ENCODE results near the gene CORO2B.
A peak's percentile ranks its signal among the peaks of the same experiment; 100 is the strongest.

Gene CORO2B

DNA sequence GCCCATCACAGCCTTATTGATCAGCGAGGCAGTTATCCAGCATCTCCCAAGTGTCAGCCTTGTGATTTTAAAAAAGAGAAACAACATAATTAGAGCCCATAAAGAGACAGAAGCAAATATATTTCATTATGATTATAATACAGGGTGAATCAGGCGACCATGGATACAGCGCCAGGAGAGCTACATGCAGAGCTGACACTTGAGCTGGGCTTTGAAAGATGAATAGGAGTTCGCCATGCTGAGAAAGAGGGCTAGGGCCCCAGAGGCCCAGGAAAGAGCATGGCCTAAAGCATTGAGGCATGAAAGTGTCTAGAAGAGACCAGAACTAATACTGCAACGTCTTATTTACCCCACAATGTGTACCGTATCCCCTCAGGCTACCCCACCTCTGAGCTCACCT, 4.2 kb upstream of the CORO2B start:
- DNase-seq: no peak

DNA sequence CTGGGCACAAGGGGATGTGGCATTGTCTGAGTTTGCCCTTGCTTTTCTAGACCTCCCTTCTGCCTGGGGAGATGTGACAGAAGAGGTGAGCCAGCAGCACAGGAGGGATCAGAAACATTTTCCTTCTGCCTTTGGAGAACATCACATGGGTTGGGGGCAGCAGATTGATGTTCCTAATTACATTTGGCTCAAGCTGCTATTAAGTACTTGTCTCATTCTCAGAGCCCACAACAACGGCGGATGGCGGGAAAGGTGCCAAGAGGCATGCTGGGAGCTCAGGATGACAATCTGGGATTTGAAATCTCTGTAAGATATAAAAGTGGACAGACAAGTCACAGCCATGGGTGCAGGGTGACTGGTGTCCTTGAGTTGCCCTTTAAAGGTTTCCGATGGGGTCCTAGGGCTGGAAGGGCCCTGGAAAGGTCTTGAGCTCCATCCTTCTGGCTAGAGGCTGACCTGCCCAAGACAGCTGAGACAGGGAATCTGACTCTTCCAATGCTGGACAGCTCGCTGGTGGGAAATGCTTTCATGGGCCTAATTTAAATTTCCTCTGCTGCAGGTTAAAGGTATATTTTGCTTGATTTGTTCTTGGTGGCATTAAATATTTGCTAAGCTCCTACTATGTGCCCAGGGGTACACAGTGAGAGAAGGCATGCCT, 2.4 kb upstream of the CORO2B start:
- no peak for DNase-seq

DNA sequence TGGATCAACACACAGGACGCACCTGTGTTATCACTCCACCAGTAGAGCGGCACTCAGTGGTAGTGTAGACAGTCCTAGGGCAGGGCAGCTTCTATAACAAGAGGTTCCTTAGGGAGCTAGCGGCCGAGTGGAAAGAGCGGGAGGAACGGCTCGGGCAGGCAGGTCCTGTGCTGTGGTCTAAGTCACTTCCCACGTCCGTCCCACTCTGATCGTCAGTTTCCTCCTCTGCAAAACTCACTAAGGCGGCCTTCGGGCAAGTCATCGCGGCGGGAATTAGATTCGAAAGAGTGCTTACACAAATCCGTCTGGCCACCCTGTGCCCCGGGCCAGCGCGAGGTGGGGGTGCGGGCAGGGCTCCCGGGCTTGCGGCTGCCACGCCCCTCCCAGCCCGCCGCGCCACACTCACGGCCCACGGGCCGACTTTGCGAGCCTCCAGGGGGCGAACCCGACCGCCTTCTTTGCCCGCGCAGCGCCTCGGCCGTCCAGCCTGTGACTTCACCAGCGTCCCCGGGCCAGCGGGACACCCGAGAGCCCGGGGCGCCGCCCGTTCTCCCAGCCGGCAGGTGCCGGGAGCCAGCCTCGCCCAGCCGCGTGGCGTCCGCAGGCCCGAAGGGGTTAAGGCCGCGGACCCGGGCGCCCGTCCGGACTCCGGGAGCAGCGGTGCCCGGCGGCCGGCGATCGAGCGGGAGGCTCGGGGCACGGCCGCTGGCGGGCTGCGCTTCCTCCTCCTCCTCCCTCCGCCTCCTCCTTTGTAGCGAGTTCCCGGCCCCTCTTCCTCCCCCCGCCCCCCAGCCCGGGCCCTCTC, 416 bp upstream of the CORO2B start:
- peak; percentile 26 for DNase-seq

DNA sequence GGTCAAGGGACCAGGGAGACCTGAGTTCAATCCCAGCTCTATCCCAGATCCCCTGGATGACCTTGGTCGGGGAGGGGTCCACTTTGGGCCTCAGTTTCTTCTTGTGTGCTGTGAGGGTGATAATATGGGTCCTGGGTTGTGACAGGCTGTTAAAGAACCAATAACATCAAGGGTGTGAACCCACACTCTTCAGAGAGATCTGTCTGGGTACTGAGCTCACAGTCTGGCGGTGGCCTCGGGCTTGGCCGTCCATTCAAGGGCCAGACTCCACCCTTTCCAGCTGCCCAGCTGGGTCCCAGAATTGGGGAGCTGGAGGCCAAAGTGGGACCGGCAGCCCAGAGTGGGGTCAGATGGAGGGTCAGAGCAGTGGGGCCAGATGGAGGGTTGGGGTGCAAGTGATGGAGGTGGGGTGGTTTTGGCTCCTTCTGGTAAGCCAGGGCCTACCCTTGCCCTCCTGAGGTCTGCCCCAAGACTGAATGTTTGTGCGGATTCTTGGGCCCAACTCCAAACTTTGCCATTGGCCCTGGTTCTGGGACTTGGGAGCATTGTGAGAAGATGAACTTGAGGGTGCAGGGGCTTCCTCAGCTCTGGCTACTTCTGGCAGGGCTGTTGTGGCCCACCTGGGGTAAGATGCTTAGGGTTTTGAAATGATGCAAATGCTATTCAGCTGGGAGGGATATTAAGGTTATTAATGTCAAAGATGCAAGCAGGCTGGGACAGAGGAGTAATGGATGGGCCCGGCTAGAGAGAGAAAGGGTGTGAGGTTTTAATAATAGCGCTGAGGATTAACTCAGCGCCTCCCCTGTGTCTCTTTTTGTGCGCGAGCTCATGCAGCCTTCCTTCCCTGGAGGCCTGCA, 1.5 kb downstream of the CORO2B start:
- no peak for DNase-seq

DNA sequence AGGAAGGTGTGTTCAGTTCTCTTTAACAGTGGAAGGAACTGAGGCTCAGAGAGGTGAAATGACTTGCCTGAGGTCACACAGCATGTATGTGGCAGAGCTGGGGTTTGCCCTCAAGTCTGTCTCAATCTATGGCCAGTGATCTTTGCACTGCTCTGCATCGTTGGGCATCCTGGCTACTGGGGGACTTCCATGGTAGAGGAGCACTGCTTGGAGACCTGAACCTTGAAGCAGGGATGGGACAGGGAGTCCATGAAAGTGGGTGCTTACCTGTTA, 2.0 kb downstream of the CORO2B start:
- DNase-seq: no peak

DNA sequence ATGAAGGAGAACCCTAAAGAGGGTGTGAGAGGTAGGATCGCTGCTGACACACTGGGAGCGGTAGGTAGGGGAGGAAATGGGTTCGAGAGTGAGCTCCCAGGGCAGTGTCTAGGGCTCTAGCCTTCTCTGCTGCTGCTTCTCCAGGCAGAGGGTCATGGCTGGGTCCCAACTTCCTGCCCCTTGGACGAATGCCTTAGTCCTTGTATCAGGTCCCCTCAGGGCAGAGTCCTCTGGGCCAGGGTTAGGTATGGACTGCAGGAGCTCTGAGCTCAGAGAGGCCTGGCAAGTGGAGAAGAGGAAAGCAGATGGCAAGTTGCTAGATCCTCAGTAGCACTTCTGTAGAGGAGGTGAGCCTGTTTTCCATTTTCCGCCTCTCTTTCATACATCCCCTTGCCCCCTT, 2.9 kb downstream of the CORO2B start:
- no peak for DNase-seq

DNA sequence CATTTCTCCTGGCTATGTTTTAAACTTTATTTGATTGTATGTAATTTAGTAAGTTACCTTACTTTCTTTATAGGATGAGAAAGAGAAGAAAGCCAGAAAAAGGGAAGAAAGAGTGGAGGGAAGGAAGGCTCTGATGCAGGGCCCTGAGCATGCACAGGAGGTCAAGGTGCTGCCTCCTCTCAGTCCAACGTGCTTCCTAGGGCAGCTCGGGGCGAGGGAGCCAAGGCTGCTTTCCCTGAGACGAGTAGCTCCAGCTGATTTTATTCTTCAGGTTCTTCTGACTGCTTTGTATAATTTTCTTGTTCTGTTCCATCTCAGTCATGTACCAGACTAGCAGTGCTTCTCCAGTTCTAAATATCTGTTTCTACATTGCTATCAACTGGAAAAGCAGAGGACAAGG, 3.4 kb downstream of the CORO2B start:
- DNase-seq: no peak

DNA sequence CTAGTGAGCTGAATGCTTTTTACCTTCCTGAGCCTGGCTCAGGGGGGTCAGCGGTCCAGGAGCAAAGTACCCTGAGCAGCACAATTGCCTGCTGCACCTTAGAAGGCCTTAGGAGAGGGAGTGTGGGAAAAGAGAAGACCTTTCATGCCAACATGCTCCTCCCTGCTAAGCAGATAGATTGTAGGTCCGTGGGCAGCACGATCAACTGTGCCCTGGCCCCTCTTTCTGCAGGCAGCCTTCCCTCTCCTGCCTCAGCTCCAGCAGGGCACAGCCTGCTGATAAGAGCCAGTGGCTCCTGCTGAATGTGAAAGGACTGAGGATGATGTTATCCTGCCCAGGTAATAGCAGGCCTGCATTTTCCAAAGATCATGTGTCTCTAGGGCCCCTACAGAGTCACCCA, 4.1 kb downstream of the CORO2B start:
- no peak for DNase-seq

DNA sequence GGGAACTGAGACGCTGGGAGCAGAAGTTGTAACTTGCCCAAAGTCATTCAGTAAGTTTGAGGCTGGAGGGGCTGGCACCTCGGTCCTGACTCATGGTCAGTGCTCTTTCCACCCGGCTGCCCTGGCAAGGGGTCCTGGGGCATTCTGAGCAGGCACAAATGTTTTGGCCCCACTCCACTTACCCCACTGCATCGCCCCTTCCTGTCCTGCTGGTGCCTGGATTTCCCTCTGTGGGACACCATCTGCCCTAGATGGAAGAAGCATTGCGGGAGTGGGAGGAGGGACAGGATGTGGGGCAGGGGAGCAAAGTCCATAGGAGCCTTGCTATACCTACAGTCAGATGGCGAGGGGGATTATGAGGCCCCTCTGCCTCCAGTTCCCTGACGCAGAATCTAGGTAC, 4.5 kb downstream of the CORO2B start:
- no peak for DNase-seq

DNA sequence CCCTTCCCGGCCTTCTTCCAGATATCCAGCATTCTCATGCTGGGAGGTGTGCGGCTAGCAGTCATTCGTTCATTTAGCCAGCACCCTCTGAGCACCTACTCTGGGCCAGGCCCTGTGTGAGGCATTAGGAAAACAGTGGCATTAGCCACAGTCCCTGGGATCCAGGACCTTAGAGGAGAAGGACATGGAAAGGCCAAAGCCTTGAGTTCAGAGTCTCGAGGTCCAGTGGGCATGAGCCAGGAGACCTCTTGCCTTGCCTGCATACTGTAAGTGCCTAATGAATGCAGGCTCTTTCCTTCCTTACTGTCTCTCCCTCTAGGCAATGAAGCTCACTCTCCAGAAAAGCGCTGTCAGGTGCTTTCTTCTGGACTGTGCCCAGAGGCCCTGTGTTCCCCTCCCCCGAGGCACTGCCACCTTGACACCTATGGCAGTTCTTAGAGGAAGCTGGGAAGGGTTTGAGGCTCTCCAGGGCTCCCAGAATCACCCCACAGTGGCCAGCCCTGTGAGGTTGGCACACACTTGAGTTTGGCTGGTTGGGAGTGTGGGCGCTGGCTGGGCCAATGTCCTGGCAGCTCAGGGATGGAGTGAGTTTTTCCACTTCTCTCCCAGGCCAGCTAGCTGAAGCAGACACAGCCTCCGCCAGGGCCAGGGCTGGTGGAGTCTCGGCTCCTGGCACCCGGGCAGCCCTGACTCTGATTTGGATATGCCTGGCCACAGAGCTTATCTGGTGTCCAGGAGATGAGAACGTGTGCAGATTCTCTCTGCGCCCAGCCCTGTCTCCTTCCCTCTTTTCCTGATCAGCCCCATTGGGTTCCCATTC, 5.4 kb downstream of the CORO2B start:
- DNase-seq: no peak

DNA sequence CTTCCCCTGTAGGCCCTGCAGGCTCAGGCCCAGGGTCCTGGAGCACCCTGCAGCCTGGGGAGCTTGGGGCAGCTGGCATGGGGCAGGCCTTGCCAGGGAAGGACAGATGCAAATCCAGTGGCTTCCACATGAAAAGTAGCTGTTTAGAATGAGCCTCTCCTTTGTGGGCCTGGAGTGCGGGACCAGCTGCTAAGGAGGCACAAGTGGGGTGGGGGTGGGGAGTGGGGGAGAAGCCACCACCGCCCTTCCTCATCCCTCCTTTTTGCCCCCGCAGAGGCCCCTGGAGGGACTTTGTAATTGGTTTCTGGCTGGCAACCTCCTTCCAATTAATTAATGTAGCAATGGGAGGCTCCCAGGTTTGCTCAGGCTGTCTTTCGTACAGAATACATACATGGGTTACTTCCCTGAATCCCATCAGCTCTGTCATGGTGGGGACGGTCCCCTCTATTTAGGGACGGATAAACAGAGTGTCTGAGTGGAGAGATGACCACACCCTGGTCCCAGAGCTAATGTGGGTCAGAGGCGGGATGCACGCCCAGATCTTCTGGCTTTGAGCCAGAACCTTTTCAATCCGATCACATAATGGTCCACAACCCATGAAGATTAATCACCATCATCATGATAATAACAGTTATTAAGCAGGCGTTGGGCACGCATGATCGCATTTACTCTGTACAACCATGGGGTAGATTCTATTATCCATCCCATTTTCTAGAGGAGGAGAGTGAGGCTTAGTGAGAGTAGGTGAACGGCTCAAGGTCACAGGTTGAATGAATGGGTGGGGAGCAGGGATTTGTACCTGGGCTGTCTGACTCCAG, 6.2 kb downstream of the CORO2B start:
- DNase-seq: no peak

DNA sequence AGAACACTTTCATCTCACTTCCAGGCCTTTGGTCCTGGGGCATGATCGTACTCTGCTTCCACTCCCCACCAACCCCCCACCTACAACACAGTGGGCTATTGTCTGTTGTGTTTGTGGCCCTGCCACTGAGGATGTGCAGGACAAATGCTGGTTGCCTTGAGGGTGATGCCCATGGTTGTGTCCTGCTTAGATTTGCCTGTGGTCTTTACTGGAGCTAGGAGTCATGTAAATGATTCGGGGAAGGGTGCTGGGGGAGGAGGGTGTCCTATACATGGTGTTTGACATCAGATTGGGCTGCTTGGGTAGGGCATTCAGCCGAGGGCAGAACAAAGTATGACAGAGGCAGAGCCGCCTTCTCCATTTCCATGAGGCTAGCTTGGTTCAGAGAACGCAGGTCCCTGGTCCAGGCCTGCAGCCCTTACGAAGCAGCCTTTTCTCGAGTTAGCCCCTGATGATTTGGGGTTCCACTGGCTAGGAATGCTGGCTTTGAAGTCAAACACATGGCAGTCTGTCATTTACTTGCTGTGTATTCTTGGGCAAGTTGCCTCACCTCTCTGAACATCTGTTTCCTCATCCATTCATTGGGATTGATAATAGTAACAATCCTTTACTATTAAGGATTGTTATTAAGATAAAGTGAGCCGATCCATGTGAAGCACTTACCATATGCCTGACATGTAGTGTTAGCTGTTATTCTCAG, 6.9 kb downstream of the CORO2B start:
- DNase-seq: no peak

DNA sequence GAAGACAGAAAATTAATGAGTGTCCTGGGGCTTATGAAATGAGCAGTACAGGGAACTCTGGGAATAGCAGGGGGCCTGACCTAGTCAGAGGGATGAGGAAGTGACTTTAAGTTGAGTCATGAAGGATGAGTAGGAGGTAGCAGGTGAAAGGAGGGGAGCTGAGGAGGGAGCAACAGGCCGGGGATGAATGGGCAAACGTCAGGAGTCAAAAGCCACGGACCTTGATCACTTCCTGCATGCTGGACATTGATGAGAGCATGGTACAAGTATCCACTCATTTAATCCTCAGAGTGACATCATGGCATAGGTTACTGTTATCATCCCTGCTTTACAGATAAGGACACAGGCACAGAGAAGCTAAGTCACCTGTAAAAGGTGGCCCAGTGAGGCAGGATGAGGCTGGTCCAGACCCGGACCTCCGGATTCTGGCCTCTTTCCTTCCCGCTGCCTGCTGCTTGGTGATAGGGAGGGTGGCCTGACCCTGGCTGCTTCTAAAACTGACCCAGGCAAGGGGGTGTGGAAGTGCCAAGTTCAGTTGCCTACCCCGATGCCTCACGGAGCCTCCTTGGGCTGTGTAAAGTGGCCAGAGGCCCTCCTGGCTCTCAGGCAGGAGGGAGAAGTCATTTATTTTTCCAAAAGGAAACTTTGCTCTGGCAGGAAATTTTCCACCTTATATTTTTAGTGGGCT, 7.6 kb downstream of the CORO2B start:
- DNase-seq: no peak

DNA sequence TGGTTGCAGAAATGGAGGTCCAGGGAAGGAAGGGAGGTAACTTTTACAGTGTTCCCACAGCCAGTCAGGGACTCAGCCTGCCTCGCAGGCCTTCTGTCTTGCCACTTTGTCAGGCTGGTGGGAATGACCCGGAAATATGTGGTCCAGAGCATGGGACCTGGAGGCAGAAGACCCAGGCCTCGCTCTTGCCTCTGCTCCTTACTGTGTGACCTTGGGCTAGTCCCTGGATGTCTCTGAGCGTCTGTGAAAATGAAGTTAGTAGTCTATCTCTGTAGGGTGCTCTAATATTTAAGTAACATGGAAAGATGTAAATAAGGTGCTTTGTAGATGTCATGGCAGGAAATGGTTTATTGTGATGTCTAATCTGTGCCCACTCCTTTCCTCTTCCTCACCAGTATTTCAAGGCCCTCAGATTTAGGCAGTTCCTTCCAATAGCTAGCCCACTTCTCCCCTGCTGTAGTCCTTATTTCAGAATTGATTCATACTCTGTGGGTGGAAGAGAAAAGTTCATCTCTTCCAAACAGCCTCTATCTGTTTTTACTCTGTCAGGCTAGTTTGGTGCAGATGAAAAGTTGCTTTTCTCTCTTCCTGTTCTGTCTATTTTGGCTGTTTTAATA, 9.1 kb downstream of the CORO2B start:
- no peak for DNase-seq

DNA sequence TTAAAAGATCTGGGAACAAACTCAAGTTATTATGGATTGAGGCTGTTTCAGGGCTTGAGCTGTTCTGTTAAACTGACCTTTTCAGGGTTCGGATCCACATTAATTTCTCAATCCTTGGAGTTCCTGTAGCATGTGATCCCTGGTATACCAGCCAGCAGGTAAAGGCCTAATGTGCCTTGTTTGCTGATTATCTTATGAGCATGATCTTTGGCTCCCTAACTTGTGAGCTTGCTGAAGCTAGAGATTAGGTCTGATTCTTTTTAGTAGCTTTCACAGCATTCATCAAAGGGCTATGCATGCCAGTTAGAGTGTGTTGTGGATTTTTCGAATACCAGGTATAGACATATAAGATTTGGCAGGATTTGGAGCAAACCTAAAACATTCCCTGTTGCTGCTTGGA, 10.3 kb downstream of the CORO2B start:
- DNase-seq: no peak

DNA sequence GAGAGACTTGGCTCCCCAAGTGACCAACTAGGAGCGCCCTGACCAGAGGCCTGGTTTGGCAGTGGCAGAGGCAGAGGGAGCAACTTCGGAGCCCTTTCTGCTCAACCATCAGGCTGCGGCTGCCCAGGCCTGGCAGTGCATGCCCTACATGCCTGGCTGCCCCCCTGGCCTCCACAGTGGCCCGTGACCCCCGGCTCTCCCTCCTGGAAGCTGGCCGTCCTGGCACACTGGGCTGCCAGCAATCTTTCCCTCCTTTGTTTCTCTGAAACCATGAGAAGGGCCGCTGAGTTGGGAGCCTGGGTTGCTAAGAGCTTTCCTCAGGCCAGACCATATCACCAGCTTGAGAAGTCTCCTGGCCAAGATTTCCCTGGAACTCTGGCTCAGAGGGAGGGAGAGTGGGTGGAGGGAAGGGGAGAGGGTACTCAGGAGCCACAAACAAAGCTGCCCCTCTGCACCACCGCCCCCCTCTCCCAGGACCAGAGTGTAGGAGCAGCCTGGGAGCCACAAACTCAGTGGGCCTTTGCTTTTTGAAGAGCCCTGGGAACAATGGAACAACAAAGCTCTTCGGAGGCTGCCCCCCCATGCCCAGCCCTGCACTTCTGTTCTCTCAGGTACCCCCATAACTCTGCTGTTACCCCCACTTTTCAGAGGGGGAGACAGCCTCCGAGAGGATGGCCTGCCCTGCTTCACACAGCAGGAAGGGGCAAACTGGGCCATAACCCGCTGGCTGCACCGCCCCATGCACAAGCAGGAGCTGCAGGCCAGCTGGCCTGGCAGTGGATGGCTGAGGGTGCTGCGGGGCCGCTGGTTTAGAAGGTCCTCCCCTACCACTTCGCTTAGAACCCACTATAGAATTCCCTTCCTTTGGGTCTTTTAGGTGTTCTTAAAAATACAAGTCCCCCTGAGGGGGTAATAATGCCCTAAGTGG, 11.3 kb downstream of the CORO2B start:
- no peak for DNase-seq

DNA sequence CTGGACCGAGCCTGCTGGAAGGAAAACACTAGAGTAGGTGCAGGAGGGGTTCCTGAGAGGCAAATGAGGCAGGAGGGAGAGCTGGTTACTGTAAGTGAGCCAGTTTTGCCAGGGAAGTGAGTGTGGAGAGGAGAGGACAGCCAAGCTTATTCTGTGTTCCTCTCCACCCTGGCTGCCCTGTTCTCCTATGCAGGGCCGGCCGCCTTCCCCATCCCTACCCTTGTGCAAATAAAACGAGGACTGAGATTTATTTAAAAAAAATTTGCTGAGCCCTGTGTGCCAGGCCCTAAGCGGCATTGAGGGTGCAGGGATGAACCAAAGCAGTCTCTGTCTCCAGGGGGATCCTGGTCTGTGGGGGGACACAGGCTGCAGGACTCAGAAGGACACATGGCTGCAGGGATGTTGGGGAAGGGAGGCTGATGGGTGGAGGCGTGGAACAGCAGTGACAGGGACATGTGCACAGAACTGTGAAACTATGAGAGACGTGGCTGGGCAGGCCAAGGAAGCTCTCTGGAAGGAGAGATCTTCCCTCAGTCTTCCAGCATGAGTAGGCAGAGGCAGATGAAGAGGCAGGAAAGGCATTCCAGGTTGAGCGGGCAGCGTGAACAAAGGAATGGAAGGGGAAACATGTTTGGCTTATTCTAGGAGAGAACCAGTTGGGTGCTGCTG, 12.1 kb downstream of the CORO2B start:
- DNase-seq: no peak

DNA sequence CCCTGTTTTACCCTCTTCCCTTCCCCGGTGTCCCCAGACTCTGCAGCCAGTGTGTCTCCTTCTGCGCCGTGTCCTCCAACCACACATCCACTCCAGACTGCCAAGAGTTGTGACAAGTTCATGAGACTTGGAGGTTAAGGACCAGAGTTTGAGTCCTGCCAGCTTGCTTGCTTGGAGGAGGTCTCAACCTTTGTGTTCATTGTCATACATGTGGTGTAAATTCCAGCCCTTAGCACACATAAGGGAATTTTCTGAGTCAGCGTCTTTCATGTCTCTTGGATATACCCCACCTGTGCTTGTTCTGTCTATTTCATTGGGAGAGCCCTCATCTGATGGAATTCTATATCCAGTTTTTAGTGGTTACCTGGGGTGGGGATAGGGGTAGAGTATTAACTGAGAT, 13.3 kb downstream of the CORO2B start:
- no peak for DNase-seq

DNA sequence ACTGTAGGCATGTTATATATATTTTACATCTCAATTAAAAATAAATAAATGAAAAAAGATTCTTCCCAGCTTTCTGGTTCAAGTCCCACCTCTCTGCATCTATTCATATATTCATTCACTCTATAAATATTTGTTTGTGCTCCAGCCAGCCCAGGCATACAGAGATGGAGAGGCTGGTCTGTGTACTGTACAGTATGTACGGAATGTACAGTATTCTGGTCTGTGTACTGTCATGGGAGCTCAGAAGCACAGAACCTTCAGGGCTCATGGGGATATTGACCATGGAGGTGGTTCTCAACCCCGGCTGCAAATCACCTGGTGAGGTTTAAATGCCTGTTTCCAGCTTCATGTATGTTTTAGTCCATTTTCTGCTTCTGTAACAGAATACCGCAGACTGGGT, 13.8 kb downstream of the CORO2B start:
- no peak for DNase-seq

All from activated naive CD4-positive, alpha-beta T cell treated with Interleukin-2 at 50 U/mL for 16 hours (primary cell).